ENCODE measurements around the gene SCYL3. TPM values are rescaled to one million over a fixed set of nuclear protein-coding genes. Genes with fewer than 3 reads are reported as not detected.
"Not testable (repeated sequence)": the region's sequence is repeated elsewhere in the genome, so short reads cannot be mapped to it uniquely, and the experiment has no call there.

Gene SCYL3
- 10 to 100 TPM in 5 of 6 donors, 1 to 10 TPM in 1; 8.8 to 31.0 (median 14.5) TPM for polyA plus RNA-seq (ENCODE audit: low read depth in 6 of 6)

DNA sequence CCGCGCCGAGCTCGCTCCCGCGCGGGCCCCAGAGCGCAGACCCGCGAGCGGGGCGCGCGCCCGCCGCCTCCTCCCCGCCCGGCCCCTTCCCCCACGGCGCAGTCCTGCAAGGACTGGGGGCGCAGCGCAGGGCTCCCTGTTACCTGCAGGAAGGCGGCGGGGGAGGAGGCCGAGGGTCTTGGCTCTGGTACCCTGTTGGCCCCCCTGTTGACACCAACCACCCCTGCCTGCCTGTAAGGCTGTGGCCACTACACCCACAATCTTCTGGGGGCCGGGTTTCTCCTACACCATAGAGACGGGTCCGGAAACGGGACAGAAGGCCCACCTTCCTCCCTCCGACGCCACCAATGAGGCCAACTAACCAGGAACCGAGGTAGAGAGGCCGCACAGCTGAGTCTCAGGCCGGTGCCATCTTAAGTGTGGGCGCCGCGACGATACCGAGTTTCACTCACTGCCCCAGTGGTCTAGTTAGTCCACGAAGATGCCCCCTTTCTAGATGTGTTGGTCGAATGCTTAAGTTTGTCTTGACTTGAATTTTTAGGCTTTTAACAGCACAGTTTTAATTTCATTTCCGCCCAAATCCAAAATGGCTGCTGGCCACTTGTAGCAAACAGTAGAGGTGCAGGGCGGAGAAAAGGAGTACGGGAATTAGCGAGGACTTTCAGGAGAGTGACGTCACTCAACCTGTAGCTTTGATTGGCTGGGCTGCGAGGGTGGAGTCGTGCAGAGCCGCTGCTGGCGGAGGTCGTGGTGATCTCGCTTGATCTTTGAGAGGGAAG lies at the start of gene SCYL3:
Gene SCYL3 (minus strand): TSS at position 252 of the 779 bp plus-strand sequence. CDS start 5,056 bp downstream, outside the sequence.
- Mint-ChIP-seq H3K4me1 (peaks cover 37 to 50% (median 40%) of the 10 kb centered on the region in 3 donors), H3K4me3 (peak within 1 kb of the TSS; percentile 86 to 99 (median 93)), H3K9me3 (no peaks in the 10 kb centered on the region), H3K27me3 (peaks cover 11 to 29% (median 20%) of the 10 kb centered on the region in 3 donors), H3K36me3 (no peaks in the 10 kb centered on the region), H3K27ac (peak within 1 kb of the TSS; percentile 99 to 100 (median 100))
- ATAC-seq (ENCODE audit: low read depth in 2 of 2), result peak; percentile 82 to 84
- DNase-seq, result peak; percentile 96

- DNase-seq (no peak), ATAC-seq (ENCODE audit: low read depth in 2 of 2) (no peak)
- H3K4me1 Mint-ChIP-seq, result no peaks in the 10 kb centered on the region
- H3K4me3 Mint-ChIP-seq, result no peak overlapping the region
- no peaks in the 10 kb centered on the region for H3K27me3 Mint-ChIP-seq
- H3K36me3 Mint-ChIP-seq, result no peaks in the 10 kb centered on the region
- H3K9me3 Mint-ChIP-seq, result no peaks in the 10 kb centered on the region
- H3K27ac Mint-ChIP-seq, result no peak overlapping the region
Measured at GRCh38 chr1:169941982-169942830, 48.5 kb upstream of the SCYL3 start.

GRCh38 chr1:169933984-169934725 lies 40.5 kb upstream of the SCYL3 start:
- Mint-ChIP-seq H3K9me3 (no peaks in the 10 kb centered on the region), H3K4me3 (no peak overlapping the region), H3K4me1 (no peaks in the 10 kb centered on the region), H3K36me3 (no peaks in the 10 kb centered on the region), H3K27me3 (no peaks in the 10 kb centered on the region), H3K27ac (peak overlapping the region in 1 of 6 donors; percentile 42)
- ATAC-seq (ENCODE audit: low read depth in 2 of 2), result no peak
- no peak for DNase-seq

- ATAC-seq (ENCODE audit: low read depth in 2 of 2) (no peak), DNase-seq (no peak)
- Mint-ChIP-seq H3K27me3 (no peaks in the 10 kb centered on the region), H3K36me3 (no peaks in the 10 kb centered on the region), H3K4me3 (no peak overlapping the region), H3K4me1 (no peaks in the 10 kb centered on the region), H3K9me3 (no peaks in the 10 kb centered on the region), H3K27ac (peak overlapping the region in 1 of 6 donors; percentile 30)
Measured at GRCh38 chr1:169931795-169932231, 38.1 kb upstream of the SCYL3 start.

- Mint-ChIP-seq H3K4me3 (no peak overlapping the region), H3K27me3 (no peaks in the 10 kb centered on the region), H3K4me1 (no peaks in the 10 kb centered on the region), H3K36me3 (no peaks in the 10 kb centered on the region), H3K27ac (no peak overlapping the region), H3K9me3 (no peaks in the 10 kb centered on the region)
- DNase-seq (no peak), ATAC-seq (ENCODE audit: low read depth in 2 of 2) (no peak)
Measured at GRCh38 chr1:169929210-169929526, 35.5 kb upstream of the SCYL3 start.

DNA sequence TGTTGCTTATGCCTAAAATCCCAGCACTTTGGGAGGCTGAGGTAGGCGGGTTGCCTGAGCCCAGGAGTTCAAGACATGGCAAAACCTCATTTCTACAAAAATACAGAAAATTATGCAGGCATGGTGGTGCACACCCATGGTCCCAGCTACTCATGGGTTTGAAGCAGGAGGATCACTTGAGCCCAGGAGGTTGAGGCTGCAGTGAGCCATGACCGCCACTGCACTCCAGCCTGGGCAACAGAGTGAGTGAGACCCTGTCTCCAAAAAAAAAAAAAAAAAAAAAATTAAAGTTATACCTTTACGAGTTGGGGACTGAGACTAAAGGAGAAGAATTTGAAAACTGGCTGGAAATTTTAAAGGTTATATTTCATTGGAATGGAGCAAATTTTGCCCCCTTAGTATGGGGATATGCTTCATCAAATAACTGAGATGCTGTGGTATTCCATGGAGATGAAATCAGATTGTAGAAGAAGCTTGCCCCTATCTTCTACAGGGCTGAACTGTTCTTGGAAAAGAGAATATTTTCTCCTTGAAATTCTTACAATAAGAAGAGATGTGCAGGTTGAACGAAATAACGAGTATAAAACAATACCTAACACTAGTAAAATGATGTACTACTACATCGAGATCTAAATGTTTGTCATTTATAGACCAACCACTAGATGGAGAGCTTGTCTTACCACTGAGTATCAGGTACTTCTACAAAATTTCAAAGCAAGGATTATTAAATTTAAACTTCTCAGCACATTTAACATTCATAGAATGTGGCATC lies 34.9 kb upstream of the SCYL3 start:
- peak; percentile 28 to 60 for ATAC-seq (ENCODE audit: low read depth in 2 of 2)
- Mint-ChIP-seq H3K36me3 (peaks cover 0 to 1% of the 10 kb centered on the region in 2 donors), H3K4me1 (no peaks in the 10 kb centered on the region), H3K27ac (no peak overlapping the region), H3K4me3 (no peak overlapping the region), H3K9me3 (no peaks in the 10 kb centered on the region), H3K27me3 (no peaks in the 10 kb centered on the region)
- peak; percentile 25 for DNase-seq

GRCh38 chr1:169925505-169926482 lies 32.1 kb upstream of the SCYL3 start:
- ATAC-seq (ENCODE audit: low read depth in 2 of 2), result no peak
- Mint-ChIP-seq H3K27ac (no peak overlapping the region), H3K4me1 (no peaks in the 10 kb centered on the region)

GRCh38 chr1:169924829-169925228 lies 31.1 kb upstream of the SCYL3 start:
- ATAC-seq (ENCODE audit: low read depth in 2 of 2) (no peak), DNase-seq (no peak)
- H3K27ac Mint-ChIP-seq, result no peak overlapping the region
- H3K4me1 Mint-ChIP-seq, result no peaks in the 10 kb centered on the region
- H3K4me3 Mint-ChIP-seq, result no peak overlapping the region
- no peaks in the 10 kb centered on the region for H3K27me3 Mint-ChIP-seq
- peaks cover 0 to 8% of the 10 kb centered on the region in 2 donors for H3K36me3 Mint-ChIP-seq
- no peaks in the 10 kb centered on the region for H3K9me3 Mint-ChIP-seq

More at GRCh38 chr1:169925505-169926482, 32.1 kb upstream of the SCYL3 start:
- DNase-seq, result no peak
- H3K9me3 Mint-ChIP-seq, result no peaks in the 10 kb centered on the region
- peaks cover 0 to 4% of the 10 kb centered on the region in 2 donors for H3K36me3 Mint-ChIP-seq
- no peaks in the 10 kb centered on the region for H3K27me3 Mint-ChIP-seq
- H3K4me3 Mint-ChIP-seq, result no peak overlapping the region

- Mint-ChIP-seq H3K27ac (no peak overlapping the region), H3K36me3 (peaks cover 0 to 11% of the 10 kb centered on the region in 2 donors)
- ATAC-seq (ENCODE audit: low read depth in 2 of 2), result no peak
Measured at GRCh38 chr1:169924063-169924462, 30.4 kb upstream of the SCYL3 start.

DNA sequence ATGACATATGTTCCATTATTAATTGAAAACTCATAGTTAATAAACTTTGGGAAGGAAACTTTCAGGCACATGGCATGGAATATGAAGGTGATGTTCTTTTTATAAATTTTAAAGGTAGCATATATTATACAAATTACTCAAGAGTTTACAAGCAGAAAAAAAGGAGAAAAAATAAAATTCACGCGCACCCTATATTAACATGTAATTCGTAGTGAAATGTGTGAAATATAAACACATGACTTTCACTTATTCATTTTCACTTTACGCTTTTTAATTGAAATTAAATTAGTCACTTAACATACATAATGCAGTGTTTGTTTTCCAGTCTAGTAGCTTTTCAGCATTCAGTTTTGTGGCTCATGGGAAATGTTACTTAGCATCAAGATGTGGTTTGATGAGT lies 27.4 kb upstream of the SCYL3 start:
- DNase-seq, result no peak
- Mint-ChIP-seq H3K4me1 (no peaks in the 10 kb centered on the region), H3K4me3 (no peak overlapping the region), H3K9me3 (no peaks in the 10 kb centered on the region), H3K27ac (no peak overlapping the region), H3K27me3 (no peaks in the 10 kb centered on the region), H3K36me3 (peaks cover 0 to 18% of the 10 kb centered on the region in 2 donors)
- no peak for ATAC-seq (ENCODE audit: low read depth in 2 of 2)

More at GRCh38 chr1:169924063-169924462, 30.4 kb upstream of the SCYL3 start:
- no peak overlapping the region for H3K4me3 Mint-ChIP-seq
- H3K9me3 Mint-ChIP-seq, result no peaks in the 10 kb centered on the region
- no peak for DNase-seq
- no peaks in the 10 kb centered on the region for H3K27me3 Mint-ChIP-seq
- H3K4me1 Mint-ChIP-seq, result no peaks in the 10 kb centered on the region

GRCh38 chr1:169918927-169919326 lies 25.2 kb upstream of the SCYL3 start:
- Mint-ChIP-seq H3K9me3 (no peaks in the 10 kb centered on the region), H3K27me3 (no peaks in the 10 kb centered on the region), H3K27ac (no peak overlapping the region), H3K4me3 (no peak overlapping the region), H3K4me1 (no peaks in the 10 kb centered on the region), H3K36me3 (peaks cover 0 to 18% of the 10 kb centered on the region in 2 donors)
- DNase-seq (no peak), ATAC-seq (ENCODE audit: low read depth in 2 of 2) (no peak)

DNA sequence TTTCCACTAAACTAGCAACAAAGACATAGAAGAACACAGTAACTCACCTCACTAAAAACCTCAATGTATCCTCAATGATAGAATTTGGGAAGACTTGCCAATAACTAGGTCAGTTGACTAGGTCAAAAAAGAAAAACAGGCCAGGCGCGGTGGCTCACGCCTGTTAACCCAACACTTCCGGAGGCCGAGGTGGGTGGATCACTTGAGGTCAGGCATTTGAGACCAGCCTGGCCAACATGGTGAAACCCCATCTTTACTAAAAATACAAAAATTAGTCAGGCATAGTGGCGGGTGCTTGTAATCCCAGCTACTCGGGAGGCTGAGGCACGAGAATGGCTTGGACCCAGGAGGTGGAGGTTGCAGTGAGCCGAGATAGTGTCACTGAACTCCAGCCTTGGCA lies 24.5 kb upstream of the SCYL3 start:
- H3K4me3 Mint-ChIP-seq; DNase-seq; ATAC-seq (ENCODE audit: low read depth in 2 of 2); H3K9me3 Mint-ChIP-seq; H3K4me1 Mint-ChIP-seq; H3K27me3 Mint-ChIP-seq: not testable (repeated sequence)
- H3K36me3 Mint-ChIP-seq, result peaks cover 0 to 14% of the 10 kb centered on the region in 2 donors
- H3K27ac Mint-ChIP-seq, result peak overlapping the region in 2 of 6 donors; percentile 58 to 61

Measured in naive B cell (primary cell).